ENCODE data around the gene CCDC81.

DNA sequence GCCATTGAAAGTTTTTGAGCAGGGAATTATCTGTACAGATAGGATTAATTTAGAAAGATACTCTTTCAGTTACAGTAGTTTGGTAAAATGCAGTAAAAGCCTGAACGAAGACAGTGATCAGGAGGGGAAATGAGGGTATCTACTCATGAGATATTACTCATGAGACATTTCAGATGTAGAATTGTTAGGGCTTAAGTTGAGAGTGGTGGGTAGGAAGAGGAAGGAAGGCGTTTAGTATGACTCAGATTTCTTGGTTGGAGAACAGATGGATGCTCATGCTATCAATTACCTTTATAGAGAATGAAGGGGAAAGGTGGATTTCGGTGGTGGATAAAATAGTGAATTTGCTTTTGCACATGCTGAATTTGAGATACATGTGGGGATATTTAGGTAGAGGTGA lies 15.8 kb downstream of the CCDC81 start:
- TF ChIP-seq SP1 (IDR thresholded peaks at IDR 0.05) (no peak), NFRKB (IDR thresholded peaks at IDR 0.05) (no peak)
